ENCODE results near the gene NRGN.
A peak's percentile ranks its signal among the peaks of the same experiment; 100 is the strongest.

Gene NRGN

GRCh38 chr11:124739479-124740276 lies at the start of gene NRGN:
TSS of gene NRGN (plus strand) at chr11:124739942. CDS start at chr11:124740085, 143 bp downstream.
- DNase-seq (ENCODE audit: low read depth), result peak; percentile 70

- DNase-seq (ENCODE audit: low read depth), result no peak
Observed at GRCh38 chr11:124693142-124693541, 46.6 kb upstream of the NRGN start.

GRCh38 chr11:124699547-124699946 lies 40.2 kb upstream of the NRGN start:
- DNase-seq (ENCODE audit: low read depth), result no peak

- no peak for DNase-seq (ENCODE audit: low read depth)
Observed at GRCh38 chr11:124700028-124700427, 39.7 kb upstream of the NRGN start.

- DNase-seq (ENCODE audit: low read depth), result no peak
Observed at GRCh38 chr11:124707829-124708228, 31.9 kb upstream of the NRGN start.

GRCh38 chr11:124712392-124712791 lies 27.4 kb upstream of the NRGN start:
- DNase-seq (ENCODE audit: low read depth), result no peak

- no peak for DNase-seq (ENCODE audit: low read depth)
Observed at GRCh38 chr11:124716591-124716990, 23.2 kb upstream of the NRGN start.

GRCh38 chr11:124717421-124717785 lies 22.3 kb upstream of the NRGN start:
- DNase-seq (ENCODE audit: low read depth), result no peak

GRCh38 chr11:124717786-124718651 lies 21.7 kb upstream of the NRGN start:
- no peak for DNase-seq (ENCODE audit: low read depth)

- no peak for DNase-seq (ENCODE audit: low read depth)
Observed at GRCh38 chr11:124718801-124719200, 20.9 kb upstream of the NRGN start.

GRCh38 chr11:124719534-124719933 lies 20.2 kb upstream of the NRGN start:
- DNase-seq (ENCODE audit: low read depth), result no peak

- DNase-seq (ENCODE audit: low read depth), result no peak
Observed at GRCh38 chr11:124722176-124722575, 17.6 kb upstream of the NRGN start.

- no peak for DNase-seq (ENCODE audit: low read depth)
Observed at GRCh38 chr11:124724979-124725718, 14.6 kb upstream of the NRGN start.

GRCh38 chr11:124725719-124726105 lies 14.0 kb upstream of the NRGN start:
- DNase-seq (ENCODE audit: low read depth), result no peak

- DNase-seq (ENCODE audit: low read depth), result no peak
Observed at GRCh38 chr11:124727474-124727873, 12.3 kb upstream of the NRGN start.

GRCh38 chr11:124728134-124728533 lies 11.6 kb upstream of the NRGN start:
- no peak for DNase-seq (ENCODE audit: low read depth)

GRCh38 chr11:124729571-124729970 lies 10.2 kb upstream of the NRGN start:
- no peak for DNase-seq (ENCODE audit: low read depth)

GRCh38 chr11:124732230-124732629 lies 7.5 kb upstream of the NRGN start:
- no peak for DNase-seq (ENCODE audit: low read depth)

- DNase-seq (ENCODE audit: low read depth), result no peak
Observed at GRCh38 chr11:124736736-124737135, 3.0 kb upstream of the NRGN start.

GRCh38 chr11:124737638-124738305 lies 2.0 kb upstream of the NRGN start:
- DNase-seq (ENCODE audit: low read depth), result no peak

- no peak for DNase-seq (ENCODE audit: low read depth)
Observed at GRCh38 chr11:124738713-124739478, 846 bp upstream of the NRGN start.

All from T-helper 22 cell (primary cell).